GM21447 (cell line): ENCODE measurements around the gene SYNPO2.
A peak's percentile ranks its signal among the peaks of the same experiment; 100 is the strongest.

ENCODE experiments used
- ATAC-seq: cut with Tn5 transposase; IDR thresholded peaks from one replicate; pipeline ENCODE4 v1.9.1; 2021; ENCODE audit not compliant: unreplicated experiment

Gene SYNPO2

GRCh38 chr4:118931786-118932185, 43.1 kb downstream of the SYNPO2 start:
- ATAC-seq, result no peak

DNA sequence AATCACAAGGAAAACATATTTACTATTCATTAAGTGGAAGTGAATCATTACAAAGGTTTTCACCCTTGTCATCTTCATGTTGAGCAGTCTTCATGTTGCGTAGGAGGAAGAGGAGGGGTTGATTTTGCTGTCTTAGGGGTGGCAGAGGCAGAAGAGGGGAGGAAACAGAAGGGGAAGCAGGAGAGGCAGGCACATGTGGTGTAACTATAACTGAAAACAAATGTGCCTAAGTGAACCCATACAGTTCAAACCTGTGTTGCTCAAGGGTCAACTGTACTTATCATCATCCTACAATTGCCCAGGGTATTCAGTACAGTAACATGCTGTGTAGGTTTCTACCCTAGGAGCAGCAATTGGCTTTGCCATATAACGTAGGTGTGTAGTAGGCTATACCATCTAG, 47.2 kb downstream of the SYNPO2 start:
- ATAC-seq, result no peak

GRCh38 chr4:118936406-118936805, 47.8 kb downstream of the SYNPO2 start:
- ATAC-seq, result no peak

DNA sequence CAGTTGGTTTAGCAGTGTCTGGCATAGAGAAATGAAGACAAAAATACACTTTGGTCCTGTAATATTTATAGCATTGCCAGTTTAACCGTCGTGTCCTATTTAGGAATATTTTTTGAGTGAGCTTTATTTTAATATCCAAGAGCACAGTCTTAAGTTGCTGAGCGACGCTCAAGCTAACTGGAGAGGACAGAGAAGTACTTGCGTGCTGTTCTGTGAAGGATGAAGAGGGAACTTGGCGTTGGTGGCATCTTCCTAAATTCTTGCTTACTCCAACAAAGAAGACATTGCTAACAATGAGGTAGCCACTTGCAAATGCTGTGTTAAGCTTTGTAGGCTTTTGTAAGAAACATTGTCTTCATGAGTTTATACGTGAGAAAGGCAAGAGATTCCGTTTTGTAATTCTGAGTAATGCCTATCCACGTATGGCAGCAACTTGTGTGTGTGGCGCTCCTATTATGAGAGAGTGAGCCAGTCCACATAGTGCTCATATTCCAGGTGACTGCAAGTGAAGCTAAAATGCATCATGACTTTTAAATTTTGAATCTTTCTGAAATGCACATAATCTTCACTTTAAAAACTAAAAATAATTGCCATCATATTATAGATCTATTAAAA, 50.6 kb downstream of the SYNPO2 start:
- ATAC-seq, result no peak

DNA sequence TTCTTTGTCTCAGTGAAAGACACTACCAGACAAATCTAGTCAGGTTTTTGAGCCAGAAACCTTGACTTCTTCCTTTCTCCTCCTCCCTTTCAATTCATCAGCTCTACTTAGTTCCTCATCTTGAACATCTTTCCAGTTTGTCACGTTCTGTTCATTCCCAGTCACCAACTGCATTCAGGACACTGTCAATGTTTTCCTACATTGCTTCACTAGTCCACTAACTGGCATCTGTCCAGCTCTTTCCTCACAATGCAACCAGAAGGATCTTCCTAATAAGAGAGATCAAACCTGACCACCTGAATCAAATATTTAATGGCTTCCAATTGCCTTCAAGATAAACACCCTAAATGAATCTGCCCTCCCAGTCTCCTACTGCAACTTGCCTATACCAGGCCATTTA, 52.5 kb downstream of the SYNPO2 start:
- no peak for ATAC-seq

GRCh38 chr4:118941799-118942198, 53.1 kb downstream of the SYNPO2 start:
- no peak for ATAC-seq

DNA sequence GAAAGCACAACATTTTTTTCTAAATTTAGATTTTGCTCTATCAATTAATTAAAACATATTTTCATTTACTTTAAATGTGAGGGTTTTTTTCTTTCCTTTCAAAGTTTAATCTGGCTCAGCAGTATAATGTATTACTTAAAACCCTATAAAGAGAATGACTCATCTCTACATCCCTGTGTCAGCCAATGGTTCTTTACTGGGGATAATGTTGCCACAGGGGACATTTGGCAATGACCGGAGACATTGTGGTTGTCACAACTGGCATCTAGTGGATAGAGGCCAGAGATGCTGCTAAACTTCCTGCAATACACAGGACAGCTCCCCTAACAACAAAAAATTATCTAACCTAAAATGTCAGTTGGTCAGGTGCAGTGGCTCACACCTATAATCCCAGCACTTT, 53.8 kb downstream of the SYNPO2 start:
- no peak for ATAC-seq

GRCh38 chr4:118947095-118947494, 58.4 kb downstream of the SYNPO2 start:
- ATAC-seq, result no peak

DNA sequence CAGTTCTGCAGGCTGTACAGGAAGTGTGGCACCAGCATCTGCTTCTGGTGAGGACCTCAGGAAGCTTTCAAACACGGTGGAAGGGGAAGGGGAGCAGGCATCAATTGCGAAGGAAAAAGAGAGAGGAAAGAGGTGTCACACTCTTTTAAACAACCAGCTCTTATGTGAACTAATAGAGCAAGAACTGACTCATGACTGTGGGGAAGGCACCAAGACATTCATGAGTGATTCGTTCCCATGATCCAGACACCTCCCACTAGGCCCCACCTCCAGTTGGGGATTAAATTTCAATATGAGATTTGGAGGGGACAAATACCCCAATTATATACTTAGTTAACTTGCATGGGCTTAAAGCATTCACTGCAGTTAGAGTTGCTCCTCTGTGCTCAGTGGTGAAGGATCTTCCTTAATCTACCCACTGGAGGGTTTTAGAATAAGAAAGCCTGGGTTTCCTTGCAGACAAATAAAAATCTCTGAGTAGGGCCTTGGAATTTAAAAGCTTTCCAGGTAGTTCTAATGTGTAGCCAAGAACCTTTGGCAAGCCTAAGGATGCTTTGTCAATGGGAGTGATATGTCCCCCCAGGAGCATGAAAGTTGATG, 60.0 kb downstream of the SYNPO2 start:
- ATAC-seq, result no peak

DNA sequence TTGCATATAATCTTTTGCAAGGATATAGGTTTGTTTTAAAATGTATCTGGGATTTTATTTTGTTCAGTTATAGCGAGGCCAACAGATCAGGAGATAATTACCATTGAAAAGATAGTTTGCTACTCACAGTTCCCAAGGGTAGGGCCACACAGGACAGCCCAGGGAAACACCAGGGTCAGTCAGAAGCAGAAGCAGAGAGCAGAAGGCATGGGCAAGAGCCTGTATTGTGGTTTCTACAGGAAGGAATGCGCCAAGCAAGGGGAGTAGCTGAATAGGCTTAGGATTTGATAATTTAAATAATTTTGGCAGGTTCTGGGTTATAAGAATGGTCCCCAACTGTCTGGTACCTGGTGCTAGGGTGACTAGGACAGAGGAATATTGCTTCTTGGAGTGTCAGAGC, 61.6 kb downstream of the SYNPO2 start:
- ATAC-seq, result no peak

DNA sequence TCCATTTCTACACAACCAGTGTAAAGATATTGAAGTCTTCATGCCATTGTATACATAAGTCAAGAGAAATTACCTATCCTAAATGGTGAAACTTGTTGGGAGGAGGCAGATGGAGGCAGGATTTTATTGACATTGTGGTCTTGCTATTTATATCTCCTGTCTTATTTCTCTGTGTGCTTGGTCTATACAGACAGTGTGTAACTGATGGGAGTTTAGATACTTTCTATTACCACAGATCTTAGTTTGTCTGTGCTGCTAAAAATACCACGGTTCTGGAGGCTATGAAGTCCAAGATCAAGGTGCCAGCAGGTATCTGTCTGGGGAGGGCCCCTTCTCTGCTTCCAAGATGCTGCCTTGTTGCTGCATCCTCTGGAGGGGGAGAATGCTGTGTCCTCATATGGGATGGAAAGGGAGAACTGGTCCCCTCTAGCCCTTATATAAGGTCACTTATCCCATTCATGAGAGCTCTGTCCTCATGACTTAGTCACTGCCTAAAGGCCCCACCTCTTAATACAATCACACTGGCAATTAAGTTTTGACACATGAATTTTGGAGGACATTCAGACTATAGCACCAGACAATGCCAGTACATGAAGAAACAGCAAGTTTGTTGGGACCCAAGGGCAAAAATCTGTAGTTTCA, 62.4 kb downstream of the SYNPO2 start:
- no peak for ATAC-seq

DNA sequence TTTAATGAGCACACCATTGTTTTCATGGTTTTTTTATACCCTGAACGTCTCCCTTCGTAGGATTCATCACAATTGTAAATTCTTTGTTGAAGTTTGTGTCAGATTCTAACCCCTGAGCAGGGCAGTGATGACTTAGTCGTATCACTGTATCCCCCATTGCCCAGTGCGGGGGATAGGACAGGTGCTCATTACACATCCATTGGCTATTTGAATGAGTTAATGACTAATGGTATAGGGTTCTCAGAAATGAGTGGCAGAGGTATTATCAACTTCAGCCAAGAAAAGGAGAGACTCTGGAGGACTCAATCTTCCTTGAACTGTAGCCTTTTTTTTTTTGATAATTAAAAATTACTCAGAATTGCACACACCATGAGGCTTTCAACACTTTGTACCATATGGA, 64.6 kb downstream of the SYNPO2 start:
- no peak for ATAC-seq

DNA sequence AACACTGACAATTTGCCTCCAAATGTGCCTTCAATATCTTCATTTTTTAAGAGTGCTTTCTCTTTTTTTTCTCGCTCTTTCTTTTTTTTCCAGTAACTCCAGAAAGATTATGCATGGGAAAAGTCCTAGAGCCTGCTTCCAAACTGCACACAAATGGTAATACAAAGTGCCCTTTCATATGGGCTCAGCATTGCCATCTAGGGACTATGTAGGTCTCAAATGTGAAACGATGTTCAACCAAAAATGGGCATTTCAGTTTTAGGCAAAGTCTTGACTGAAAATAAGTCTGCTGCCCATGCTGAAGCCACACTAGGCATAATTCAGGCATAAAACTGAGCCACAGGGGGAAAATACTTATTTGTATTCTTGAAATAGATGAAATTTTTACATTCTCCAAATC, 65.6 kb downstream of the SYNPO2 start:
- ATAC-seq, result no peak

GRCh38 chr4:118955515-118955914, 66.9 kb downstream of the SYNPO2 start:
- ATAC-seq, result no peak

- ATAC-seq, result no peak
Observed at GRCh38 chr4:118957722-118958445, 69.2 kb downstream of the SYNPO2 start.

DNA sequence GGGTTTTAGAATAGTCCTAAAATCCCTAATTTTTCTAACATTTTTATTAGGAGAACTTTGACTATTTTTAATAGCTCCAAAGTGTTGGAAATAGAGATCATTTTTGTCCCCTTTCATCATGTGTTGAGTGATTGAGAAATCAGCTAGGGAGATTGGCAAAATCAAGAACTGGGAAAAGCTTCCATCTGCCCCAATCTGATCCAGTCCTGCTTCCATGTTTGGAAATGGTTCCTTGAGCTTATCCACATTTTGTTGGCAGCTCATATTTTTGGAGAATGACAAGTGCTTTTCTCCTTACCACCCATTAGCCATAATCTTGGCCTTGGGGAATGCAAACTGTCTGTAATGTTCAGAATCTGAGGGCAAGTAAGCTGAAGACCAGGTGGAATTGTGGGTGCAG, 73.9 kb downstream of the SYNPO2 start:
- ATAC-seq, result no peak

DNA sequence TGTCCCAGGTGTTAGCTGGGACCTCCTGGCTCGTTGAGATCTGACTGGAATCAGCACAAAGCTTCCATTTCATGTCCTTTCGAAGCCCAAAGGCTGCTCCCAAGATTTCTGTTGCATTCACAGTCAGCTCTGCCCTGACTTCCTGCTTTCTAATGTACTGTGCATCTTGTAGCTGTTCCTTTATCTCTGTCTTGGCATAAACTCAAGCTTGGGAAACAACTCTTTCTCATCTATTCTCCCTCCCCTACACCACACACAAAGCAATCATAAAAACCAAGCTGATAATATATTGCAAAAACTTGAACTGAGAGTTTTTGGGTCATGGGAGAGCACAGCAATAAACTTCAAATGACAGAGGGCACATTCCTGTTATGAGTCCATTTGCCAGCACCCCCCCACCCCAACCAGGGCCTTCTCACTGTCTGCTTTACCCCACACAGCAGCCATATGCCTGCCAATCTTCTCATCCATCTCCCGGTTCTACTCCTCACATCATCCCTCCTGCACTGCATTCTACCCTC, 76.3 kb downstream of the SYNPO2 start:
- ATAC-seq, result no peak

DNA sequence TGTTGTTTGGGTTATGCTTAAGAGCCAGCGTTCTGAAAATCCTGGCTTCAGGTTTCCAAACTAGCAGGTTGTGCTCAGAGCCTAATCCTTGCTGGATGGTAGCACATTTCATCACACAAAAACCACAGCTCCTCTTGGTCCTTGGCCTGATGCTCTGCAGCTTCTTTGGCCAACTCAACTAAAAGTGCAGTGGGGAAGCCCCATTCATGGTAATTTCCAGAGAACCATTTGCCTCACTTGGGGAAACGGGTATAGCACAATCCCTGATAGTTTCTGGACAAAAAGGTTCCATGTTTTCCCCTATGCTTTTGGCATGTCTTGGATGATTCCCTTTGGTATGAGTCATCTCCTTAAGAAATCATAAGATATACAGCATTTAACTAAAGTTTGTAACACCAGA, 78.7 kb downstream of the SYNPO2 start:
- no peak for ATAC-seq

DNA sequence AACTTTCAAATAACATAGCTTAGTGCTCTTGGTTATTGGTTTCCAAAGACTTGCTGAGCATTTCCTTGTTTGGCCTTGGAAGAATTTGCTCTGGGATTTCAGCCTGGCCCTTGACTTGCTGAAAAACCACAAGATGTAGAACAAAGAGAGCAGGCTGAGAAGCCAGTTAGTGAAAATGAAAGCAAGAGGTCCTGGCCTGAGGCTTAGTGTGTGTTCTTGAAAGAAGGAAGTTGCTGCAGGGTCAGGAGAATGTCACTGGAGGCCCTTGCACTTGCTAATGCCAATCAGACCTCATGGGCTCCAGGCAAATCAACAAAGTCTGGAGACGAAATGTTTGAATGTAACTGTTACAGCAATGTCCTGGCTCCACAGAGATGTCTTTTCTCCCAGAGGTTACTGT, 79.4 kb downstream of the SYNPO2 start:
- ATAC-seq, result peak; percentile 100

GRCh38 chr4:118968813-118969212, 80.2 kb downstream of the SYNPO2 start:
- ATAC-seq, result no peak

DNA sequence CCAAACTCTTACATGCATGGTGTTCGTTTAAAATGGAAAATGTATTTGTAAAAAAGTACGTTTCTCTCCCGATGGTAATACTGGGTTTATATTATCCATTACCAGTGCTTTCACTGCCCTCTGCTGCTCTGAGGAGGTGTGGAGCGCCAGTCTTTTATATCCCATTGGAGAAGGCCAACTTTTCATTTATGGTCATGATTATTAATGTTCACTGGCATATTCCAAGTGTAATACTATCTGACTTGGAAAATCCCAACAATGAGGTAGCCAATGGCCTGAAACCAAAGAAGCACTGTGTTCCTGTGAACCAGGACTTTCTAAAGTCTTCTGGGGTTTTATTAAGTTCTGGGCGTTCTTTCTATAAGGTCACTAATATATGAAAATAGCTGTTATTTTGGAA, 80.7 kb downstream of the SYNPO2 start:
- ATAC-seq, result no peak

DNA sequence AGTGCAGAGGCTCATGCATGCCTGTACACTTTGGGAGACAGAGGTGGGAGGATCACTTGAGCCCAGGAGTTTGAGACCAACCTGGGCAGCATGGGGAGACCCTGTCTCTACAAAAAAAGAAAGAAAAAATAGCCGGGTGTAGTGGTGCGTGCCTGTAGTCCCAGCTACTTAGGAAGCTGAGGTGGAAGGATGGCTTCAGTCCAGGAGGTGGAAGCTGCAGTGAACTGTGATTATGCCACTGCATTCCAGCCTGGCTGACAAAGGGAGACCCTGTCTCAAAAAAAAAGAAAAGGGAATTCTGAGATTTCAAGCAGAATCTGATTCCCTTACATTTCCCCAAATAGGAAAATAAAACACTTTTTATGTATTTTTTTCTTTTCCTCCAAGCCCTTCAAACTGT, 83.5 kb downstream of the SYNPO2 start:
- no peak for ATAC-seq
